Smooth muscle cell (in vitro differentiated cells): ENCODE data around the gene APOBEC3B. TPM values are rescaled to one million over a fixed set of nuclear protein-coding genes. Genes with fewer than 3 reads are reported as not detected.
A peak's percentile ranks its signal among the peaks of the same experiment; 100 is the strongest.
"Not testable (repeated sequence)": the region's sequence is repeated elsewhere in the genome, so short reads cannot be mapped to it uniquely, and the experiment has no call there.

Experiments used
- DNase-seq: peaks from one replicate; lab custom pipeline; 2025; ENCODE audit not compliant: unreplicated experiment; lab: John Stamatoyannopoulos, UW
- H2AFZ ChIP-seq: fragments of 200-600 bp; sonication (generic); 2 replicates; pipeline ENCODE4 v1.6.0; 2016; ENCODE audit warnings: antibody characterized with exemption, low read depth, mild to moderate bottlenecking
- H3F3A ChIP-seq: fragments of 200-600 bp; sonication (generic); 2 replicates; pipeline ENCODE4 v1.6.0; 2017; ENCODE audit warnings: antibody characterized with exemption, low read depth
- H3K27ac ChIP-seq: fragments of 200-600 bp; sonication (generic); 2 replicates; pipeline ENCODE4 v1.5.1; 2016; ENCODE audit warnings: low read depth, mild to moderate bottlenecking
- H3K27me3 ChIP-seq: fragments of 200-600 bp; sonication (generic); 2 replicates; pipeline ENCODE4 v1.6.1; 2016; ENCODE audit warnings: low read depth, mild to moderate bottlenecking
- H3K36me3 ChIP-seq: fragments of 200-600 bp; sonication (generic); 2 replicates; pipeline ENCODE4 v1.5.1; 2016; ENCODE audit warnings: low read depth
- H3K4me1 ChIP-seq: fragments of 200-600 bp; sonication (generic); 2 replicates; pipeline ENCODE4 v1.5.1; 2016; ENCODE audit warnings: low read depth
- H3K4me2 ChIP-seq: fragments of 200-600 bp; sonication (generic); 2 replicates; pipeline ENCODE4 v1.6.0; 2016; ENCODE audit warnings: mild to moderate bottlenecking
- H3K4me3 ChIP-seq: fragments of 200-600 bp; sonication (generic); 2 replicates; pipeline ENCODE4 v1.5.1; 2016; ENCODE audit warnings: mild to moderate bottlenecking
- H3K79me2 ChIP-seq: fragments of 200-600 bp; sonication (generic); 2 replicates; pipeline ENCODE4 v1.6.0; 2016; ENCODE audit warnings: low read depth, mild to moderate bottlenecking
- H3K9ac ChIP-seq: fragments of 200-600 bp; sonication (generic); 2 replicates; pipeline ENCODE4 v1.6.0; 2016; ENCODE audit warnings: low read depth
- H3K9me3 ChIP-seq: fragments of 200-600 bp; sonication (generic); replicated peaks from 2 replicates; pipeline ENCODE4 v1.5.1; 2016; ENCODE audit warnings: low read depth
- H4K20me1 ChIP-seq: fragments of 200-600 bp; sonication (generic); 2 replicates; pipeline ENCODE4 v1.6.0; 2016; ENCODE audit warnings: low read depth
- WGBS: methylation state at CpG from one replicate; pipeline ENCODE4 v1.1.7; 2016; ENCODE audit warnings: low lambda C conversion rate; 5-methylcytosine and 5-hydroxymethylcytosine counted together
- polyA plus RNA-seq: library from polyadenylated mRNA; unstranded; fragments of >200 nt; fragmentation: Nextera tagmentation; extraction: Ambion mirVana; gene quantifications from 2 replicates; pipeline ENCODE4 v1.2.1, GENCODE V29; 2016
- total RNA-seq: library from RNA; depleted of rRNA; stranded (reverse); fragments of >200 nt; gene quantifications from 2 replicates; pipeline ENCODE4 v1.2.3, GENCODE V29; 2014
- TF ChIP-seq, protein P1 (sequence below): fragments of 200-600 bp; sonication (generic); IDR thresholded peaks from 2 replicates; pipeline ENCODE4 v1.5.1; 2017; ENCODE audit warnings: borderline replicate concordance, mild to moderate bottlenecking, antibody characterized with exemption; ENCODE audit not compliant: insufficient read depth, poor library complexity, severe bottlenecking

The APOBEC3B gene
- total and polyA plus RNA-seq, 2 experiments from 2014 or later = 0.58 to 5.6 TPM

DNA sequence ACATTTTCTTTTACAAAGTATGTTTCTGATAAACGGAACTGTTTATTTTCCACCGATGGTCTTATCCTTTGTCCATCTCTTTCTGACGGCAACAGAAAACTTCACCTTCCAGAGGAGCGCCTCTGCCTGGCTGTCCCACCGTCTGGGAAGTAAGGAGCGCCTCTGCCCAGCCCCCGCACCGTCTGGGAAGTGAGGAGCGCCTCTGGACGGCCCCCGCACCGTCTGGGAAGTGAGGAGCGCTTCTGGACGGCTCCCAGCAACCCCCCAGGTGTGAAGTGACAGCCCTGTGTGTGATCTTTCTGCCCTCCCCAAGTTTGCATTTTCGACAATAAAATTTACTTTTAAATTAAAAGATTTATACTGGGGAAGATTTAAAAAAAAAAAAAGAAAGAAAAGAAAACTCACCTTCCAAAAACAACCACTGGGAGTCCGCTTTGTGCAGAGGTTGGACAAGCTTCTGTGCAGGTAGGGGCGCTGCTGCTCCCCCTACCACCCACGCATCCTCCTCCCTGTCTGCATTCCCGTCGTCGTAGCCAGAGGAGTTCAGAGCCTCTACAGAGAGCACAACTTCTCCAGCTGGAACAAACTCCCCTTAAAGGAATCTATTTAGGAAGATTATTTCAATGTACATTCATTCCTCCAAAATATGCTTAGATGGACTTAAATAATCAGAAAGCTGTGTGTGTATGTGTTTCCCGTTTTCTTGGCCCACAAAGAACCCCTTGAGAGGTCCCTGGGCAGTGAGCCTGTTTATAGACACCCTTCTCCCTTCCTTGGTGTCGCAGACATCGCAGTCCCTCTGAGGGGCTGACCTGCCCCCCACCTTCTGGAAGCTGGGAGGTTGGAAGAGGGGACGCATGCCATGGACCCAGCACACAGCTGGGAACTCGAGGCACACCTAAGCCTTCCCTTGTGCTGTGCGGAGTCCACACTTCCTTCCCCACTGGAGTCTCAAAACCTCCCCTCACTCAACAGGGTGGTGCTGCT lies 849 bp upstream of the APOBEC3B start:
- no peaks in the 10 kb centered on the region for H3F3A ChIP-seq
- WGBS = 76% methylated on average over 27 of the region's 27 CpGs
- H3K4me1 ChIP-seq = peaks cover 9% of the 10 kb centered on the region
- no peaks in the 10 kb centered on the region for H3K36me3 ChIP-seq
- DNase-seq = no peak
- H4K20me1 ChIP-seq = no peaks in the 10 kb centered on the region
- H3K9ac ChIP-seq = no peak overlapping the region
- no peaks in the 10 kb centered on the region for H3K9me3 ChIP-seq
- no peaks in the 10 kb centered on the region for H3K79me2 ChIP-seq
- no peaks in the 10 kb centered on the region for H3K27me3 ChIP-seq
- H3K27ac ChIP-seq = peak overlapping the region; percentile 14
- no peak overlapping the region for H3K4me3 ChIP-seq
- TF ChIP-seq, protein P1, sequence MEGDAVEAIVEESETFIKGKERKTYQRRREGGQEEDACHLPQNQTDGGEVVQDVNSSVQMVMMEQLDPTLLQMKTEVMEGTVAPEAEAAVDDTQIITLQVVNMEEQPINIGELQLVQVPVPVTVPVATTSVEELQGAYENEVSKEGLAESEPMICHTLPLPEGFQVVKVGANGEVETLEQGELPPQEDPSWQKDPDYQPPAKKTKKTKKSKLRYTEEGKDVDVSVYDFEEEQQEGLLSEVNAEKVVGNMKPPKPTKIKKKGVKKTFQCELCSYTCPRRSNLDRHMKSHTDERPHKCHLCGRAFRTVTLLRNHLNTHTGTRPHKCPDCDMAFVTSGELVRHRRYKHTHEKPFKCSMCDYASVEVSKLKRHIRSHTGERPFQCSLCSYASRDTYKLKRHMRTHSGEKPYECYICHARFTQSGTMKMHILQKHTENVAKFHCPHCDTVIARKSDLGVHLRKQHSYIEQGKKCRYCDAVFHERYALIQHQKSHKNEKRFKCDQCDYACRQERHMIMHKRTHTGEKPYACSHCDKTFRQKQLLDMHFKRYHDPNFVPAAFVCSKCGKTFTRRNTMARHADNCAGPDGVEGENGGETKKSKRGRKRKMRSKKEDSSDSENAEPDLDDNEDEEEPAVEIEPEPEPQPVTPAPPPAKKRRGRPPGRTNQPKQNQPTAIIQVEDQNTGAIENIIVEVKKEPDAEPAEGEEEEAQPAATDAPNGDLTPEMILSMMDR = peak; percentile 11
- peak overlapping the region; percentile 56 for H3K4me2 ChIP-seq
- H2AFZ ChIP-seq = no peak overlapping the region

DNA sequence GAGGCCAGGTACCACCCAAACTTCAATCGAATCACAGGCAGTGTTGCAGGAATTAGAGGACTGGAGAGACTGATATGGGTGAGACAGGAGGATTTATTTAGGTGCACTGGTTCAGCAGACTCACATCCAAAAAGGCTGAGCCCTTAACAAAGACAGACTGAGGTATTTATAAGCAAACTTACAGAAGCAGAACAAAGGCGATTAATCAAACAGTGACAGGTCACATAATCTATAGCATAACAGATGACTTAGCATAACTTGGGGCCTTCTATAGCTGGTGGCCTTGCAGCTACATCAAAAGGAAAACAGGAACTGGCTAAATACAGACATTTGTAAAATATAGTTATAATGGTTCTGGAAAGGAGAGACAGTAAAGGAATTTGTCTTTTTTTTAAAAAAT lies 2.1 kb downstream of the APOBEC3B start:
- Histone ChIP-seq H3K79me2 (no peaks in the 10 kb centered on the region), H3K9me3 (no peaks in the 10 kb centered on the region), H3K27ac (peak overlapping the region; percentile 88), H3K4me3 (no peak overlapping the region), H3K27me3 (no peaks in the 10 kb centered on the region), H3F3A (no peaks in the 10 kb centered on the region), H3K4me1 (peaks cover 9% of the 10 kb centered on the region), H3K9ac (no peak overlapping the region), H3K36me3 (no peaks in the 10 kb centered on the region), H3K4me2 (no peak overlapping the region), H4K20me1 (no peaks in the 10 kb centered on the region), H2AFZ (no peak overlapping the region)
- DNase-seq = no peak
- WGBS = 89% methylated on average over 2 of the region's 2 CpGs
- TF ChIP-seq, protein P1 = no peak

DNA sequence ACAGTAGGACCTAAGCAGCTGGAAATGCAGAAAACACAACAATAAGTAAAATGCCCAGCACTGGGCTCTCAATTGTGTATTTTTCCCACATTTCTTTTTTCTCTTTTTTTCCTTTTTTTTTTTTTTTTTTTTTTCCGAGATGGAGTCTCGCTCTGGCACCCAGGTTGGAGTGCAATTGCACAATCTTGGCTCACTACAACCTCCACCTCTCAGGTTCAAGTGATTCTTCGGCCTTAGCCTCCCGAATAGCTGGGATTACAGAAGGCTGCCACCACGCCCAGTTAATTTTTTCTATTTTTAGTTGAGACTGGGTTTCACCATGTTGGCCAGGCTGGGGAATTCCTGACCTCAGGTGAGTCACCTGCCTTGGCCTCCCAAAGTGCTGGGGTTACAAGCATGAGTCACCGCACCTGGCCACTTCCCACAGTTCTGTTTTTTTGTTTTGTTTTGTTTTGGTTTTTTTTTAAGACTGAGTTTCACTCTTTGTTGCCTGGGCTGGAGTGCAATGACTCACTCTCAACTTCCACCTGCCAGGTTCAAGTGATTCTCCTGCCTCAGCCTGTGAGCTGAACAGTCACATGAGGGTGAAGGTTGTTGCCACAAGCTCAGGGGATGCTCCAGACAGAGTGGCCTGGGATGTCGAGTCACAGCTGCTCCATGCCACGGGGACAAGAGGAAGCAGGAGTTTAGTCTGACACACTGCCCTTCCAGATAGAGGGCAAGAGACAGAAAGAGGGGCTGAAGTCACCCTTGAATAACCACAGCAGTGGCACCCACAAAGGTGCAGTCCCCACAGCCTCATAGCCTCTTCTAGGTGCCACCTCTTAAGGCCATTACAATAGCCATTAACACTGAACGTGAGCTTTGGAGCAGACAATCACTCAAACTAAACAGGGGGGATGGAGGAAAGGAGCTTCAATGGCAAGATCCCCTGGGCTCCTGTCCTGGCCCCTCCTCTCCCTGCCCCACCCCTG lies 2.9 kb downstream of the APOBEC3B start:
- H3K36me3 ChIP-seq, DNase-seq, H3K9me3 ChIP-seq, H4K20me1 ChIP-seq, H3K27me3 ChIP-seq, H3K4me1 ChIP-seq, H3K79me2 ChIP-seq, H3K4me2 ChIP-seq, H2AFZ ChIP-seq, H3K4me3 ChIP-seq, H3F3A ChIP-seq, H3K9ac ChIP-seq: not testable (repeated sequence)
- H3K27ac ChIP-seq = peak overlapping the region; percentile 88
- 68% methylated on average over 9 of the region's 9 CpGs for WGBS

DNA sequence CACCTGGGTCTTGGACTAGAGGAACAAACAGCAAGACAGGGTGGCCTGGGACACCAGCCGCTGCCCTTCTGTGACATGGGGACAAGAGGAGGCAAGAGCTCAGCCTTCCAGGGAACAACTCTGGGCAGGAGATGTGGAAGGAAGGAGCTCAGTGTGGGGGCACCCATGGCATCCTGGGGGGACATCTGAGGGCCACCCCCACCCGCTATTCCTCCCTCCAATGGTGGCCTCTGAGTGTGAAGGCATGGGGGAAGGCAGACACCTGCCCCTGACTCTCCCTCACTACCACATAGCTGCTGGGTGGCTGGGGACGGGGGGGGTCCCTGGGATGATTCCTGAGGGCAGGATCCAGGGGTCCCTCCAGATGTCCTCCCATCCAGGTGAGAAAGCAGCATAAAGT lies 4.5 kb downstream of the APOBEC3B start:
- H3K27ac ChIP-seq = no peak overlapping the region
- 100% methylated on average over 2 of the region's 3 CpGs for WGBS
- H3K9ac ChIP-seq = no peak overlapping the region

More for the DNA sequence above, 4.5 kb downstream of the APOBEC3B start:
- Histone ChIP-seq H3K9me3 (no peaks in the 10 kb centered on the region), H3K4me3 (no peak overlapping the region), H3K79me2 (no peaks in the 10 kb centered on the region), H3K4me2 (no peak overlapping the region), H3K27me3 (no peaks in the 10 kb centered on the region), H3F3A (no peaks in the 10 kb centered on the region), H3K4me1 (peaks cover 1% of the 10 kb centered on the region), H2AFZ (no peak overlapping the region), H4K20me1 (no peaks in the 10 kb centered on the region), H3K36me3 (no peaks in the 10 kb centered on the region)
- DNase-seq = no peak
- TF ChIP-seq, protein P1 = no peak
